AML-193 (cell line): ENCODE measurements around the gene PTPRK.

ENCODE experiments used
- DNase-seq, 2 experiments: peaks; one replicate each; lab custom pipeline; 2025; lab: John Stamatoyannopoulos, UW

PTPRK gene

DNA sequence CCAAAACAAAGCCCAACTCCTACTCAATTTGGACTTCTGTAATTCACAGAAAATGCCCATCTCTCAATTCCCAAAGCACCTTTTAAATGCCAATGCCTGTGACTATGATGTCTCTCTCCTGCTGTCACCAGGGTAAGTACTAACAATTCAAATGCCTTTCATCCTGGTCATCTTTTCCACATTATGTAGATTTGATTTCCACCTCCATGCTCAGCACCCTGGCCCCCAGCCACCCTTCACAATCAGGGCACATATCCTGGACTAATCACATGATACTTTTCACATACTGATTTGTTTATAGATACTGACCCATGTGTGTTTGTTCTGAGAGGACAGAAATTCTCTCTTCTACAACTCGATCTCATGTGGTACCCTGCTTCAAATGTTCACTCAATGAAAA, 236.3 kb downstream of the PTPRK start:
- DNase-seq, result no peak

DNA sequence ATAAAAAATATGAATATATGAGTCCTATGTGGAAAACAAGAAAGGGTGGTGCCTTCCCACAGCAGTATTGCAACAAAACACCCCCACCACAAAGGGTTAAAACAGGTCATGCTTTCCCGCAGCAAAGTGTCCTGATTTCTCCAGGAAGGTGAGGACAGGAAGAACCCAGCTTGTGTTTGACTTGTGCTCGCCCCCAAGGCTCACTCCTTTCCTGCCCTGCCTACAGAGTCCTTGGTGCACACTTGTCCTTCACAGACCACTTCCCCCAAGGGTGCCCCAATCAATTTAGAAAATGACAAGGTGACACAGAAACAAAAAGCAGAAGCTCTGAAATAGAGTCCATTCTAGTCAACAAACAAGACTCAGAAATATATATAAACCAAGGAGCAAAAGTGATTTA, 237.4 kb downstream of the PTPRK start:
- DNase-seq, result no peak

DNA sequence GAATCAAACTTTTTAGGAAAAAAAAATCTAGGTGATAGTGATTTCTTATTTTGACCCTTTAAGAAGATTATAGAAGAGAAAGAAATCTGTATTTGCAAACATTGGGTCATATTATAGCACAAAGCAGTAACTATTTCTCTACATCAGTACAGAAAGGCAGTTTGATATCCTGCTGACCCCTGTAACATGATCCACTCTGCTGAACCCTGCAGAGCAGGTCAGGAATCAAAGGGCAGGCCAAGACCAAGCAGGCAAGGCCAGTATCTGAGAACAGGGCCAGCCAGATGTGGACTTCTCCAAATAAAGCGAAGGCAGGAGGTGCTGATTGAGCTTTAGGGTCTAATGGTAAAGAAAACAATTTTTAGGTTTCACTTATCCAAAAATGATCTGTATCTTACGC, 239.4 kb downstream of the PTPRK start:
- no peak for DNase-seq

DNA sequence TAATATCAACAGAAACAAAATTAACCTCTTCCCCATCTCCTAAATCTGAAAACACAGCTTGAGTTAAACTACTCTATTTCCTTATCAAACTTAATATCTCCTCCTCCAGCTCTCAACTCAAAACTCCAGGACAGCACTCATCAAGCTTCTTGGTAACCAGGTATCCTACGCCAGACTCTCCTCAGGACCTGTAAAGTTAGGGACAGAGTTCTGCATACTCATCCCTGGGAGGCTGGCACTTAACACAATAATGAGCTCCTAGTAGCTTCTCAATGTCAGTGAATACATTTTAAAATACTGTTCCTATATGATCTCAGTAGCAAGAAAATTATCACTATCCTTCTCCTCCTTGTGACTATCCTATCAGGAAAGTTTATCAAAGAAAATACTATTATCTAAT, 240.3 kb downstream of the PTPRK start:
- no peak for DNase-seq

DNA sequence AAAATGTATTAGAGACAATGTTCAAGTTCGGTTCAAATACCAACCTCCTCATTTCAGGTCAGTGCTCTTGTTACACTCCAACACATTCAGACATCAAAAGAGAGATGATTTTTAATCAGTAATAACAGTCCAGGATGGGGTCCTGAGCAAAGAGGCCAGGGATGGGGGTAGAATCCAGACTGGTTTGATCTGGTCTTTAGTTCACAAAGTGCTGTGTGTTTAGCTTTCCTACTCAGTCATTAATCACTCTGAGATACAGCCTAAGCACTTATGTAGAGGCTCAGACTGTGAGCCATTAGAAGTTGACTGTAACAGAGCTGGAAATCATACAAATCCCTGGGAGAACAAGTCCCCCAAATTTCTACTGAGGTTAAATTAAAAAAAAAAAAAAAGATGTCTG, 241.6 kb downstream of the PTPRK start:
- no peak for DNase-seq

DNA sequence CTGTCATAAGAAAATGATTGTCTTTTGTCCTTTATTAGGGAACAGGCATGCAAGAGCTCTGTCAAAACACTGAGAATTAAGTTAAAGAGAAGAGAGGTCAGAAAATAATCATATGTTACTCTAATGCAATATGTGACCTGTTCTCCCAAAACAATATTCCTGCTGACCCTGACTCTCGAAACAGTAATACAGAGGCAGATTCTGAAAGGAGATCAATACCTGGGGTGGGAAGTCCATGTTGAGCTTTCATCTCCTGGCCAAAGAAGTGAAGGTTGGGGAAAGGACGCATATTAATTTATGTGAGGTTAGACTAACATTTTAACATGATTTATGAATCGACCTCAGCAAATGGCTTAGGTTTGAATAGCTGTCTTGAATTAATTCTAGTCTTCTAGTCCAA, 243.0 kb downstream of the PTPRK start:
- no peak for DNase-seq

DNA sequence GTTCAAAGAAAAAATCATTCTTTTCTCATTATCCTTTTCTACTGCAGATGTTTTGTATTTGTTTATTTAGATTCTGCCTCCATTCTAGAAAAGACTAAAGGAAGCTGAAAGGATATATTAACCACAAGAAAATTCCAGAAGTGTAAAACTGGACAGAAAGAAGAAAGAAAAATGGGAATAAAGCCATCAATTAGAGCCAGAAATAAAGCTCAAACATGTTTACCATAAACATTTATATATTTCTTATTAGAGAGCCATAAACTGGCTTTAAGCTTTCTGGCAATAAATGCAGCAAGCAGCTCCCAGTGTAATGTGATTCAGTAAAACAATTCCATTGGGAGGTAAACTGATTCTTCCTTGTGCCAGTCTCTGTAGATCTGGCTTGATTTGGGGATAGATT, 244.1 kb downstream of the PTPRK start:
- no peak for DNase-seq

DNA sequence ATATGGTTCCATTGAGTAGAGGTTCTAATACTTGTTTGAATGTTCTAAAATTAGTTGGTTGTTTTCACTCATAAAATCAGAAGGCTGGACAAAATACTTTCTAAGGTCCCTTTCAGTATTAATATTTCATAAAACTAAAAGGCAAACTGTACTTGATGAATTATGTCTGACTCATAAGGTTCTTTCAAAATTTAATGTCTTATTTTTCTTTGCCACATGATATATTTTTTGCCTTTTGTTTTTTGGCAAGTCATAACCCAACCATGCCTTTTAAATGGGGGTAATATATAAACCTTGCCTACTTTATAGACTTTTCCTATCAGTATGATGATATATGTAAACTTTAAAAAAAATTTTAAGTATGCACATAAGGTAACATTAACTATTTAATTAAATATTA, 244.7 kb downstream of the PTPRK start:
- no peak for DNase-seq

DNA sequence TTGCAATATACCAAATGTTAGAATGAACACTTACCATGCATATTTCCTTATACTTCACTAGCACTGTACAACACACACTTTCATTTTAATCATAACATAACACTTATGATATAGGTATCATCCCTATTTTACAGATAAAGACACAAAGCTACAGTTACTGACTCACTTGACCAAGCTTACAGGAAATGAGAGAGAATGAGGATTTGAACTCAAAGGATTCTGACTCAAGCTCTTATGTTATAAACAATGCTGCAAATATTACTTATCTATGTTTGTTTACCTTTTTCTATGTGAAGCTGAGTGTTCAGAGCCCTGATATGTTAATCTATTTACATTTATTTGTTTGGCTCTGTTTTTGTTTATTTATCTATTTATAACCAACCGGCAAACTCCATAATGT, 245.4 kb downstream of the PTPRK start:
- no peak for DNase-seq

DNA sequence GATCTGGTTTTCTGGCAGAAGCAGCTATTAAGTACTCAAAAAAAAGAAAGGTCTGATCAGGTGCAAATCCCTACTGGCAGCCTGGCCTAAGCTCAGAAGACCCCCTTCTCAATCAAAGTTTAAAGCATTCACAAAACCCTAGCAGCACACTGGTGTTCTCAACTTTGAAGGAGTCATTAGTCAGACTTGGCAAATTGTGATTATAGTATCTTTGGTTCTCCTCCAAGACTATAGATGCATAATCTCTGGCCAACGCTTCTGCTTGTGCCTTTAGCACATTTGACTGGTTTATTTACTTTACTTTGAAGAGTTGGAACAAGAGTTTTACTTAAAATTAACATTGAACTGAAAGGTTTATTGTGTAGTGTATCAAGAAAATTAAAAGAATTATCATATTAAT, 248.9 kb downstream of the PTPRK start:
- DNase-seq, result no peak

DNA sequence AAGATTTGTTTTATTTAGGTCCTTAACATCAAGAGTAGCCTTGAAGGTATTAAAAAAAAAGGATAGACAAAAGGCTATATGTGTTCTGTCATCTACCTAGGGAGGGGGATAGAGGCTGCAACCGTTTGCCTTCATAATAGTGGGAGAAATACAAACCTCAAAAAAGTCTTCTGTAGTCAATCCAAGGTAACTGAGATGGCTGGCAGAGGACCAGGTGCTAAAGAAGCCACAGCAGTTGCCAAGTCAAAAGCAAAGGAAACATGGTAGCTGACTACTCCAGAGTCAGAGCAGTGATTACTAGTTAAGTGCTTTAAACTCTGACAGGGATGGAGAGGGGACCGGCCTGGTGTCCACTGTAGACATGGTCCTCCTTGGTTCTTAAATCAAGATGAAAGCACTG, 249.4 kb downstream of the PTPRK start:
- DNase-seq, result no peak

DNA sequence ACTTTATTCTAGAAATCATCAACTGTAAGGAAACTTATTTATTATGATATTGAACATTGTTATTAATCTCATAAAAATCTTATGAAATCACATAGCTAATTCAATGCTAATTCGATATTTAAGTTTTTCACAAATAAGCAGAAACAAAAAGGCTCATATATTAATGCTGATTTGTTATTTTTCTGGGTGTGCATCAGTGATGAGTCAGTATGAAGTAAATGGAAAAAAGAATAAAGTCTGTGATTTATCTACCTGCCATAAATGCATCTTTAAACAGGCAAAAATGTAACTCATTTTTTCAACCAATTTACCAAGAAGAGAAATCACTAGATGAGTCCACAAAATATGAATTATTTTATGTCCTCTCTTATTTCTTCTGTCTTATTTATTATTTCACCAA, 253.5 kb downstream of the PTPRK start:
- DNase-seq, result no peak

DNA sequence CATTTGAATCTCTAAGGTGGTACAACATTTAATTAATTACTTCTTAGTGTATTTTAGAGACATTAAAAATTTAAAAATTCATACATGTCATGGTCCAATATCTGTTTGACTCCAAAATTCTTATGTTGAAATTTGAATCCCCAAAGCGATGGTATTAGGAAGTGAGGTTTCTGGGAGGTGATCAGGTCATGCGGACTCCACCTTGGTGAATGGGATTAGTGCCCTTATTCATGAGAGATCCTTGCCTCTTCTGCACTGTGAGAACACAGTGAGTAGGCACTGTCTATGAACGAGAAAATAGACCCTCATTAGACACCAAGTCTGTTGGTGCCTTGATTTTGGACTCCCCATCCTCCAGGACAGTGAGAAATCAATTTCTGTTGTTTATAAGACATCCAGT, 254.7 kb downstream of the PTPRK start:
- DNase-seq, result no peak

DNA sequence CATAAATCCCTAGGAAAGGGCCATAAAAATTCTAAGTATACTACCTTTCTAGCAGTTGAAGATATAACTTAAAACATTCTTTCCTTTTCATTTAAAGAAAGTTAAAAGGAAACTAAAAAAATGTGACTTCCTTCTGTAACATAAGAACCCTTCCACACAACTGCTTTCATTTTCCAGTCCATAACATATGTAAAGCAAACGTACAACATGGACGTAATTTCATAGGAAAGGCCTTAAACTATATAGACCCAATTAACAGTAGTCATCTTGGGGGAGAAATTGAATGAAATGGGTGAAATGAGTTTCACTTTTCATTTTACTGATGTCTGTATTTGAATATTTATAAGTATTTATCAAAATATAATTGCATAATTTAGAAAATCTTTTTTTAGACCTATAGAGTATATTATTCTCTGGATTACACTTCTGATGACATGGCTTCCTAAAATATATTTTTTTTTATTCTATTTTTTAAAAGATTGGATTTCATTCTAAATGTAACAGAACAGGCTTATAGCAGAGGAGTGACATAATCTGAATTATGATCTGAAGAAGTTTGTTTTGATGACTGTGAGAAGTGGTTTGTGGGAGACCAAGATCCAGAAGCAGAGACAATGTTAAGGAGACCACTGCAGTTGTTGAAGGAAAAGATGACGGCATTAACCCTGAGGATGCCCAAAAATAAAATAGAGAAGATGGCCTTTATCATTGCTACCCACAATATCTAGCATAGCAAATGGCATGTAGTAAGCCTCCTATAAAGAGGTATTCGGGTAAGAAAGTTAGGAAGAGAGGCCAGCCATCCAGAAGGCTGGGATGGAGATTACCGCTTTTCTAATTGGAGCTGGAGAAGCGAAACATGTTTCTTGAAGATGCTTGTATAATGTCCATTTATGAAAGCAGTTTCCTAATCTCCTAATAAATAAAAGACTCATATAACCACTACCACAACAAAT, 260.4 kb downstream of the PTPRK start:
- no peak for DNase-seq

DNA sequence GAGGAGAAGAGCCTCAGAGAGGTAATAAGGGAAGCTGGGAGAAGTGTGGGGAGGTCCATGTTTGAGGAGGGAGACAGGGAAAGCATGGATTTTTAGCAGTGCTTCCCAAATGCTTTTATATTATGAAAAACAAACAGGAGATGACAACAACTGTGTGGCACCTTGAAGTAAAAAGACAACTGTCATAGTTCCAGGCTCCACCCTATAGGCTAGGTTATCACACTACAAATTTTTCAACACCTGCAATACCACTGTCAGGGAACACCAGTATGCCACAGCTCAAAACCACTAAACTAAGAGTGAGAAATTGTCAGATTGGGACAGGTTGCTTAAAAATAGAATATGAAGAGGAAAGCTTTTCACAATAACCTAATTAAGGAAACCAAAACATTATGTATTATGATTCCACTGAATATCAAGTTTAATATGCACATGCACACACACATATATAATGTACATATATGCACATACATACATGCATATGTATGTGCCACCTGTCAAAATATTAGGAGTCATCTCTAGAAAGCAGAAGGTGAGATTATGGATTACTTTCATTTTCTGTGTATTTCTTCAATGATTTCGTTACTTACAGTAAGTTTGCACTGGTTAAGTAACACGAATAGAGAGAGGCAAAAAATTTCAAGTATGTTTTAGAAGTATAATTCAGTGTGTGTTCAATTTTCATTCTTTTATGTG, 261.2 kb downstream of the PTPRK start:
- no peak for DNase-seq

DNA sequence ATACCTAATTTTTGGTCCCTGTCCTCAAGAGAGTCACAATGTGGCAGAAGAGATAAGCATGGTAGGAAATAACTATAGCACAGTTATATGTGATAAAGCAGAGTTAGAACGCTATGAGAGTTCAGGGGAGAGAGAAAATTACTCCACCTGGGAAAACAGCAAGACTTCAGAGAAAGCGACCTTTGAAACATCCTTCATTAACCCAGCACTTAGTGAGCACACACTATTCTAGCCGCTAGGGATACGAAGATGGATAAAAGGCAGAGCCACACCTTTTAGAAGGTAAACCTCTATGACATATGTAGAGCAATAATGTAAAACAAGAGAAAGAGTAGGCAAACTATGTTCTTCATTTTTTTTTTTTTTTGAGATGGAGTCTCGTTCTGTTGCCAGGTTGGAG, 264.3 kb downstream of the PTPRK start:
- DNase-seq, result no peak

DNA sequence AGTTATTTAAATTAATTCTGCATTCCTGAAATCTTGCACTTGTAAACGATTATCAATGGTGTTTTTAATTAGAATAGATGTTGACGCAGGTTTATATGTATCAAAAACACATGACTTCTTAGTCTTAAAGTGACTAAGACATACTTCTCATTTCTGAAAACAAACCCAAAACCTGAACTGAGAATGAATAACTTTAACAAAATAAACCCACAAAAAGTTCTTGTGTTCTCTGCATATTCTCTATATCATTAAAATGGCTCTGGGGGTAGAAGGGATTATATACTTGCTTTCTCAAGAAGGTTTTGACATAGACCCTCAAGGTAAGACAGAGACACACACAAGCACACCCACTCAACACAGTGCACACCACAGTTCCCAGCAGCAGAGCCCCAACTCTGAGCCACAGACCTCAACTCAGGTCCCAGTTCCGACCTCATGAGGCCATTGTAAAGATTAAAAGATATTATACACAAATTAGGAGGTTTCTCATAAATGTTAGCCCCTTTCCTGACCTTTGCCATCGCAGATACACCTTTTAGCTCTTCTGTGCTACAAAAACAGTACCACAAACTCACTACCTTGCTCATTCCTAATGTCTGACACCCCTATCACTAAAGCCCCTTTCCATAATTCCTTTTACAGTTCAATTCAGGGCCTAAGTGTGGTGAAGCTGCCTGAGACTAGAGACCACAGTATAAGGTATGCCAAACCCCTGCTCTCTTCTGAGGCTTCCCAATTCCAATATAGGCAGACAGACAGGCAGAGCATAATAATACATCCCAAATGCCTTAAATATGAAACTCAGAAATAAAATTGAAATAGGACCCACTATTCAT, 267.8 kb downstream of the PTPRK start:
- DNase-seq, result no peak

DNA sequence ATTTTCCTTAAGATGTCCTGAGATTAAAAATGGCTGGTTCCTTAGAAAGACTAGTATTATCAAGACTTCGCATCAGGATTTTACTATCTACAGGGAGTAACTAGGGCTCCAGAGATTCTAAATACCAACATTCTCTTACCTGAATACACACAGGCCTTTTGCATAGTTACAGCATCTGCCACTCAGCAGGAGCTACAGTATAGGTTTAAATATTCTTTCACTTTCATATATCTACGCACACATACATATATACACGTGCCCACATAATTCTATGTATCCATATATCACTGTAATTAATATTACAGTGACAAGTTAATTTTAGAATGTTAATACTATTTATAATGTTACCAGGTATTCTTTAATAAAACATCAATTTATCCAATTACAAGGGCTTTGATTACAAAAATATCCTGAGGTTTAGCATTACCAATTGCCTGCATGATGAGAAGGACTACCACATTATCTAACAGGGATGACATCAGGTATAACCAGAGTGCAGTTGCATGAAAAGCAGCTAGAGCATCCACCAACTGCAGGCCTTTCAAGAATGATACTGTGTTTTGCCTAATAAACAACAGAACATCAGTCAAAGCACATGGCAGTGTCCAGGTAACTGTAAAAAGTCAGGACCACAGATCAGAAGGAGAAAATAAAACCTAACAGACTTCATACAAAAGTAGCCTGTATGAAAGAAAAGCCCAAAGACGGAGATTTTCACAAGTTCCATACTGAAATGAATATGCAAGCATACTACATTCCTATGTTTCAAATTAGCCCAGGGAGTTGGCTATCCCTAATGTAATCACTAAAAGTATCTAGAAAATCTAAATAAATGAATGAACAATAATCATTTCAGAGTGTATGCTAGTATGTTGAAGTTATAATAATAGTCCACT, 268.7 kb downstream of the PTPRK start:
- no peak for DNase-seq

DNA sequence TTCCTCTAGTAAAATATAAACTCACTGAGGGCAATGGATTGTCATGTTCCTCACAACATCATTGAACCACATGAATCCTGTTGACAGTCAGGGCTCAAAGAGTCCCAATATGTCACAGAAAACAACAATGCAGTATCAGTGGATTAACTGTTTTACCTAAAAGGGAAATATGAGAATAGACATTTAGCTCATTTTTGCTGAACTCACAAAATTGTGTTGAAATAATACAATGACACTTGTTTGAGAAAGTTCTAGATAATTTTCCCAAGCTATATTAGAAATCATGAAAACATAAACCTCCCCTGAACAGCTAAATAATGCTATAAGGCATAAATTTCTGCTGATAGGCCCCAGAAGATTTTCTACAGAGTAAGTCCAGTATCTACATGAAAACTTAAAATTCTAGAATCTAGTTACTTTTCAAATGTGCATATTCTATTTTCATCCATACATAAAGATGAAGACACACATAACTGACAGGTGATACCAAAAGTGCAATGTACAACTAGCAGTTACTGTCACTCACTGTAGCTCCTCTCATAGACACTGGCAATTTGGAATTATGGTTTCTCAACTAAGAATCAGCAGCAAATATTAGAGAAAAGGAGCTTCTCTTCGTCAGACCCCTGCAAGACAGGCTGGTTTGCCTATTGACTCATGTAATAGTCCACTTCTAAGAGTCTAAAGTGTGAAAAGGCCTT, 269.9 kb downstream of the PTPRK start:
- no peak for DNase-seq

DNA sequence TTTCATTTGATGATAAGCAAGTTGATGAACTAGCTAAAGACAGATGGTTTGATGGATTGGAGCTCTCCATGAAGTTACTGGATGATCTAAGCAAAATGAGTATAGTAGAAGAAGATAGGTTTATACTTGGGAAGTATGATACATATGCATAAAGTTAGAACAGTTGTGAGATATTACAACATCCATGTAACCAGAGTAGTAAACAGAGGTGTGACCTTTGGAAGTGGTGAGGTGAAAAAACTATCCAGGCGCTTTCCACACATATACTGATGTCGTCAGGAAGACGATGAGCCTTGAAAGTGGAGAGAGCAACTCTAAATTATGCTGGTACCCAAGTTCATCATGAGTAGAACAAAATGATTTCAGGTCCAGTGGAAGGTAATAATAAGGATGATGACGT, 271.0 kb downstream of the PTPRK start:
- no peak for DNase-seq
